WTC11 (cell line): Measurements from ENCODE around the gene PTCH1.

ENCODE experiments used
- KAT7 ChIP-seq: sonication (generic); formaldehyde crosslinking; IDR thresholded peaks from 2 replicates; pipeline ENCODE4 v1.8.1; 2023; ENCODE audit warnings: missing genetic modification reagents, mild to moderate bottlenecking, borderline replicate concordance
- TCF7 ChIP-seq: sonication (generic); formaldehyde crosslinking; IDR thresholded peaks from 2 replicates; pipeline ENCODE4 v1.8.0; 2022; ENCODE audit warnings: mild to moderate bottlenecking, low read depth, missing genetic modification reagents, moderate library complexity
- TF ChIP-seq, protein P1 (sequence below): fragments of 200-600 bp; IDR thresholded peaks from 2 replicates; pipeline ENCODE4 v1.8.0; 2022; ENCODE audit warnings: antibody characterized with exemption
- TF ChIP-seq, protein P2 (sequence below): sonication (generic); formaldehyde crosslinking; IDR thresholded peaks from 2 replicates; pipeline ENCODE4 v1.8.0; 2023; ENCODE audit warnings: missing genetic modification reagents

DNA sequence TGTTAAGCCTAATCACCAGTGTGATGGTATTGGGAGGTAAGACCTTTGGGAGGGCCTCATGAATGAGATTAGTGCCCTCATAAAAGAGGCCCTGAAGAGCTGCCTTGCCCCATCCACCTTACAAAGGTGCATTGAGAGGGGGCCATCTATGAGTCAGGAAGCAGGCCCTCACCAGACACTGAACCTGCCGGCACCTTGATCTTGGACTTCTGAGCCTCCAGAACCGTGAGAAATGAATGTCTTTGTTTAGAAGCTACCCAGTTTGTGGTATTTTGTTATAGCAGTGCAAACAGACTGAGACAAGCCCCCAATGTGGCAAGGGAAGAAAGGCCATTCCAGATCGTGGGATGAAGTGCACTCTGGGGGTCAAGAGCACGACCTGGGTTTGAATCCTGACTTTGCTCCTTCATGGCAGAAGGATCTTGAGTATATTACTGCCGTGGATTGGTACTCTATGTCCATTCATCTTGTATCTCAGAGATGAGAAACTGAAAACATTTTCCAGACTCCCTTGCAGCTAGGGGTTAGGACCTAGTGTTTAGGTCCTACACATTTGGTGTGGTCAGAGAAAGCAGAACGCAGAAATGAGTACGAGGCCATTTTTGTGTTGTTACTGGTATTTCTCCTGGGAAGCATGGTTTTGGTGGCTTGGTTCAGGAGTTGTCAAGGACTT, 86.7 kb downstream of the PTCH1 start:
- TF ChIP-seq, protein P1, sequence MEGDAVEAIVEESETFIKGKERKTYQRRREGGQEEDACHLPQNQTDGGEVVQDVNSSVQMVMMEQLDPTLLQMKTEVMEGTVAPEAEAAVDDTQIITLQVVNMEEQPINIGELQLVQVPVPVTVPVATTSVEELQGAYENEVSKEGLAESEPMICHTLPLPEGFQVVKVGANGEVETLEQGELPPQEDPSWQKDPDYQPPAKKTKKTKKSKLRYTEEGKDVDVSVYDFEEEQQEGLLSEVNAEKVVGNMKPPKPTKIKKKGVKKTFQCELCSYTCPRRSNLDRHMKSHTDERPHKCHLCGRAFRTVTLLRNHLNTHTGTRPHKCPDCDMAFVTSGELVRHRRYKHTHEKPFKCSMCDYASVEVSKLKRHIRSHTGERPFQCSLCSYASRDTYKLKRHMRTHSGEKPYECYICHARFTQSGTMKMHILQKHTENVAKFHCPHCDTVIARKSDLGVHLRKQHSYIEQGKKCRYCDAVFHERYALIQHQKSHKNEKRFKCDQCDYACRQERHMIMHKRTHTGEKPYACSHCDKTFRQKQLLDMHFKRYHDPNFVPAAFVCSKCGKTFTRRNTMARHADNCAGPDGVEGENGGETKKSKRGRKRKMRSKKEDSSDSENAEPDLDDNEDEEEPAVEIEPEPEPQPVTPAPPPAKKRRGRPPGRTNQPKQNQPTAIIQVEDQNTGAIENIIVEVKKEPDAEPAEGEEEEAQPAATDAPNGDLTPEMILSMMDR, result no peak
- no peak for TF ChIP-seq KAT7 (CRISPR knock-in tag)
- no peak for TF ChIP-seq TCF7 (CRISPR knock-in tag)
- TF ChIP-seq, protein P2, sequence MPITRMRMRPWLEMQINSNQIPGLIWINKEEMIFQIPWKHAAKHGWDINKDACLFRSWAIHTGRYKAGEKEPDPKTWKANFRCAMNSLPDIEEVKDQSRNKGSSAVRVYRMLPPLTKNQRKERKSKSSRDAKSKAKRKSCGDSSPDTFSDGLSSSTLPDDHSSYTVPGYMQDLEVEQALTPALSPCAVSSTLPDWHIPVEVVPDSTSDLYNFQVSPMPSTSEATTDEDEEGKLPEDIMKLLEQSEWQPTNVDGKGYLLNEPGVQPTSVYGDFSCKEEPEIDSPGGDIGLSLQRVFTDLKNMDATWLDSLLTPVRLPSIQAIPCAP (CRISPR knock-in tag), result no peak
